ENCODE data around the gene RNASE9.

Gene RNASE9

GRCh38 chr14:20608383-20609110 lies 47.7 kb upstream of the RNASE9 start:
- no peak overlapping the region for H3K4me3 ChIP-seq (replicated peaks; ENCODE audit: insufficient read depth, low read length)
- TF ChIP-seq SPI1 (IDR thresholded peaks at IDR 0.05; ENCODE audit: borderline replicate concordance, low read depth): no peak
- DNase-seq (ENCODE audit: low read depth in 1 of 2, low spot score in 1 of 2): no peak
- no peaks in the 10 kb centered on the region for H3K27me3 ChIP-seq (ENCODE audit: insufficient read depth, poor library complexity, severe bottlenecking)
- no peak overlapping the region for H3K27ac ChIP-seq (replicated peaks)

GRCh38 chr14:20607617-20608016 lies 46.8 kb upstream of the RNASE9 start:
- TF ChIP-seq GABPA (IDR thresholded peaks at IDR 0.05; ENCODE audit: low read depth): no peak
- no peak for DNase-seq (ENCODE audit: low read depth in 1 of 2, low spot score in 1 of 2)
- Histone ChIP-seq H3K27me3 (ENCODE audit: insufficient read depth, poor library complexity, severe bottlenecking) (no peaks in the 10 kb centered on the region), H3K27ac (replicated peaks) (no peak overlapping the region), H3K4me3 (replicated peaks; ENCODE audit: insufficient read depth, low read length) (no peak overlapping the region)

- H3K27me3 ChIP-seq (ENCODE audit: insufficient read depth, poor library complexity, severe bottlenecking): no peaks in the 10 kb centered on the region
- H3K27ac ChIP-seq (replicated peaks): no peak overlapping the region
- TF ChIP-seq POLR2AphosphoS5 (IDR thresholded peaks at IDR 0.05; ENCODE audit: low read depth) (no peak), REST (IDR thresholded peaks at IDR 0.05; ENCODE audit: insufficient replicate concordance, low read depth) (no peak), GABPA (IDR thresholded peaks at IDR 0.05; ENCODE audit: low read depth) (no peak), CTCF (IDR thresholded peaks at IDR 0.05; ENCODE audit: insufficient read depth, low read length) (no peak), SPI1 (IDR thresholded peaks at IDR 0.05; ENCODE audit: borderline replicate concordance, low read depth) (no peak)
- H3K4me3 ChIP-seq (replicated peaks; ENCODE audit: insufficient read depth, low read length): no peak overlapping the region
- DNase-seq (ENCODE audit: low read depth in 1 of 2, low spot score in 1 of 2): no peak
Observed at GRCh38 chr14:20606902-20607242, 46.0 kb upstream of the RNASE9 start.

- peak in 1 of 2 experiments; percentile 74 for DNase-seq (ENCODE audit: low read depth in 1 of 2, low spot score in 1 of 2)
- Histone ChIP-seq H3K4me3 (replicated peaks; ENCODE audit: insufficient read depth, low read length) (no peak overlapping the region), H3K27me3 (ENCODE audit: insufficient read depth, poor library complexity, severe bottlenecking) (no peaks in the 10 kb centered on the region), H3K27ac (replicated peaks) (0 out of 2 replicates have a peak overlapping the region, but pooled peaks have one; percentile 16)
- TF ChIP-seq GABPA (IDR thresholded peaks at IDR 0.05; ENCODE audit: low read depth) (no peak), POLR2AphosphoS5 (IDR thresholded peaks at IDR 0.05; ENCODE audit: low read depth) (no peak), SPI1 (IDR thresholded peaks at IDR 0.05; ENCODE audit: borderline replicate concordance, low read depth) (no peak), REST (IDR thresholded peaks at IDR 0.05; ENCODE audit: insufficient replicate concordance, low read depth) (no peak), CTCF (IDR thresholded peaks at IDR 0.05; ENCODE audit: insufficient read depth, low read length) (peak; percentile 46)
Observed at GRCh38 chr14:20606190-20606901, 45.5 kb upstream of the RNASE9 start.
